ENCODE measurements around the gene GDF2. TPM values are rescaled to one million over a fixed set of nuclear protein-coding genes. Genes with fewer than 3 reads are reported as not detected.

GDF2 gene
- total RNA-seq, 1 donor from 2014 or later, result not detected

- DNase-seq (ENCODE audit: low spot score), result no peak
These were observed 46.4 kb downstream of the GDF2 start for GRCh38 chr10:47368431-47369180.

- DNase-seq (ENCODE audit: low spot score), result no peak
These were observed 47.1 kb downstream of the GDF2 start for GRCh38 chr10:47369251-47369894.

- DNase-seq (ENCODE audit: low spot score), result peak; percentile 5
These were observed 47.9 kb downstream of the GDF2 start for GRCh38 chr10:47370015-47370767.

GRCh38 chr10:47370878-47371277, 48.6 kb downstream of the GDF2 start:
- DNase-seq (ENCODE audit: low spot score), result peak; percentile 14

DNA sequence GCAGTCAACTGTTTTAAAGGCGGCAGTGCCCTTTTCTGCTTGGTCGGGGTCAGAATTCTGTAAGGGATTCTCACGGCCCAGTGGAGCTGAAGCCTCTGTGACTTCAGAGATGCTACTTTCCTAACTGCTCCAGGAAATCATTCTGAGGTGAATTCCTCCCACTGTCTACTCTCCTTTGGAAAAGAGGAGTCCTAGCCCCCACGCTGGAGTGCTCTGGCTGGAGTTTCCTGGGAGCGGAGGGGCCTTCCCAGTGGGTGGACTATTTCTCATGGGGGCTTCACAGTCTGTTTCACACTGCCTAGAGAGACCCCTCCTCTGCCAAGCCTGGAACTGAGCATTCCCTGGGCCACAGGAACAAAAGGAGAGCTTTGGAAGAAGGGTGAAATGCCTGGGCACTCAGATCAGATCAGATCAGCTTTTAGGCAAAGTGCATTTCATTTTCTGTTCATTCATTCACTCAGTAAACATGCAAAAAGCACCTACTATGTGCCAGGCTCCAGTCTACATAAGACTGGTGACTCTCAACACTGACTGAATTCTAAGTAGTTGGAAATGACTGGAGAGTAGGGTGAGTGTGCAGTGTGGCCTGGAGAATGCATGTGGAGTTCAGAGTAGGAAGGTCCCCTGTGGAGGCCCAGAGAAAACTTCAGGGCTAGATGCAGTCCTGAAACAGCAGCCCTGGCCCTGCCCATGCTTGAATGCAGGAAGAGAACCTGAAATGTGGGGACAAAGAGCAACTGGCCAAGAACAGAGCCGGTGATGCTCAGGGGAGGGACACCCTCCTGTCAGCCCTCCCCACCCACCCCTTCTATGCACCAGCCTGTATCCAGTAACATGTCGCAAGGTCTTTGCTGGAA, 49.6 kb downstream of the GDF2 start:
- peak; percentile 23 for DNase-seq (ENCODE audit: low spot score)

DNA sequence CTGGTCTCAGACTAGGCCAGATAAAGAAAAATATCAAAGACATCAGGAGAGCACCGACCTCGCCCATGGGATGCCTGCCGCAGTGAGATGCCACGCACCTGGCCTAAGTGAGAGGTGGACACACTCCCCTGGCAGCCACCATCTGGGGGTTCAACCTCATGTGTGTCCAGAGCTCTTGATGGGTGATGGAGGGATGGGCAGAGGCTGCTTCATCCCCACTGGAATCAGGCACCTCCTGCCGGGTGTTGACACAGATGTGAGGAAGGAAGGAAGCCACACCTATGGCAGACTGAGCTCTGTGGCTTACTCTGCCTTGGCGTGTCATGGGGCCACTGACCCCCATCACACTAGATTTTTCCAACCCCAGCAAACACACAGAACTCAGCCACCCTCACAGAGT, 50.5 kb downstream of the GDF2 start:
- peak; percentile 32 for DNase-seq (ENCODE audit: low spot score)

DNA sequence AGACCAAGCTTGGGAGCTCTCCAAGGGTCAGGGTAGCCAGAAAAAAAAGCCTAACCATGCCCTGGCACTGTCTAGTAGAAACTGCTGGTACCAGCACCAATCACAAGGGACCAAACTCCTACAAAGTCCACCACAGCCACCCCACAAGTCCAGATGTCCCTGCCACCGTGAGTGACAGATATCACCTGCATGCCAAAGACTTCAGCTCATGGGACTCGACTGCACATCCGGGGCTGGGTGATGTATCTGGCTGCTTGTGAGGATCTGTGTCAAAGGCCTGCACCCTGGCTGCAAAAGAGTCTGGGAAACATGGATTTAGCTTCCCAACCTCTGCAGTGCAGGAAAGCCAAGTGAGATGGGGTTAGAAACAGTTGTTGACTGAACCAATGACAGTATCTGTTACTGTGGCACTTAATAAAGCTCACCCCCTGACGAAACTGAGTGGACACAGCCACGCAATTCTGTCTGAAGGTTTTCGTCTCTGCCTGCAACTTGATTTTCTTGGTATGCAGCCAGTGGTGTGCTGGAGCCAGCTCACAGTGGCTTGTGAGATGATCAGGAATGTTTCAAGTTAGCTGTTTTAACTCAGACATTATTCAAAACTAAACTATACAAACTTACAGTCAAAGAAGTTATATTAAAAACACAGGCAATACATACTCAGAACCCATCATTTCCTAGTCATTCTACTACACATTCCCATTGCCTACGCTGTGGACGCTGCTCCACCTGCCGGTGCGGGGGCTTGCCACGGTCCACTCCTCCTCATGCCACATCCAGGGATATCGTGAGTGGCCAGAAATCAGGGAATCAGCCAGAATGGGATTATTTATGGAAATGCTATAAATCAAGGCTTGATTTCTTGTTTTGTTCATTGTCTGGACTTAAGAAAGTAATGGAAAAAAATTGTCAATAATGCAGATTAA, 52.6 kb downstream of the GDF2 start:
- DNase-seq (ENCODE audit: low spot score), result peak; percentile 34

DNA sequence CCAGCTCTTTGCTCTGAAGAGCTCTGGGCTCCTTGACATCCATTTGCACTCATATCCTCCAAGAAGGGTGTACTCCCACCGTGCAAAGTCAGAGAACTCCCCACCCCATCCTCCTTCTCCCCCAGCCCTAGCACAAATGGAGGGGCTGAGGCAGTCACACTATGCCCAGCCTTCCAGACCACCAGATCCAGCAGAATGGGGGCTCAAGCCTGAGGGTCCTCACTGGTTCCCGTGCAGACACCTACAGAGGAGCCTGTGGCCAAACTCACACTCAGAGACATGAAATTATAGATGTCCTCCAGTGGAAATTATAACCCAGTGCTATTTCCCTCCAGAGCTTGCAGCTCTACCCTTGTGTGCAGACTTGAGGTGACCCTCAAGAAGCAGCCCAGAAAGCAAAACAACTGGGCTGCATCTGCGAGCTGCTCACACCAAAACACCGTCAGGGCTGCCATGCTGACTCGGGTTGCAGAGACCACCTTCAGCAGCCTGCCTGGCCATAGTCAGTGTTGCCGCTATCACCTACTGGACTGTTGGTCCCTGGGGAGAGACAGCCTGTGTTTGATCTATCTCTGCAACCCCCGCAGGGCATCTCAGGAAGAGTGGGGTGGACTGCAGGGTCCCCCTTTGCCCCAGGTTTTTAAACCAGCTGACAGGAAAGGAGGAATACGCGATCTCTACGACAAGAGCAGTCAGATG, 54.4 kb downstream of the GDF2 start:
- peak; percentile 14 for DNase-seq (ENCODE audit: low spot score)

Other genes starting within 250 kb of the GDF2 start
- gene GDF10, start 22.3 kb upstream of the GDF2 start, total RNA-seq, result 1.5 TPM
- gene RBP3, start 25.9 kb downstream of the GDF2 start, total RNA-seq, result not detected
- gene ZNF488, start 61.8 kb downstream of the GDF2 start, total RNA-seq, result 1.8 TPM
- gene ANXA8, start 161.7 kb downstream of the GDF2 start, total RNA-seq, result 137 TPM
- not detected for gene FAM25G, start 169.2 kb downstream of the GDF2 start, total RNA-seq
- 23.5 TPM for gene AGAP9, start 201.2 kb downstream of the GDF2 start, total RNA-seq